ENCODE results near the gene SERAC1.

DNA sequence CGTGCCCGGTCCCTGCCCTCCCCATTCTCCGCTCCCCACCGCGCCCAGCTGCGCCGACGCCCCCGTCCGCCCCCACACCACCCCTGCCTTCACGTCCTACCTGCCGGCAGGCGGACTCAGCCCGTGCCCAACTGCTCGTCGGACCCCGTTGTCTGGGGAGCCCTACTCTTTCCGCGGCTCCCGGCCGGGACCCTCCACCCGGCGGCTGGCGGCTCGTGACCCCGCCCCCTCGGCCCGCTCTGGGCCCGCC lies at the start of gene SERAC1:
- TF ChIP-seq, protein P1, sequence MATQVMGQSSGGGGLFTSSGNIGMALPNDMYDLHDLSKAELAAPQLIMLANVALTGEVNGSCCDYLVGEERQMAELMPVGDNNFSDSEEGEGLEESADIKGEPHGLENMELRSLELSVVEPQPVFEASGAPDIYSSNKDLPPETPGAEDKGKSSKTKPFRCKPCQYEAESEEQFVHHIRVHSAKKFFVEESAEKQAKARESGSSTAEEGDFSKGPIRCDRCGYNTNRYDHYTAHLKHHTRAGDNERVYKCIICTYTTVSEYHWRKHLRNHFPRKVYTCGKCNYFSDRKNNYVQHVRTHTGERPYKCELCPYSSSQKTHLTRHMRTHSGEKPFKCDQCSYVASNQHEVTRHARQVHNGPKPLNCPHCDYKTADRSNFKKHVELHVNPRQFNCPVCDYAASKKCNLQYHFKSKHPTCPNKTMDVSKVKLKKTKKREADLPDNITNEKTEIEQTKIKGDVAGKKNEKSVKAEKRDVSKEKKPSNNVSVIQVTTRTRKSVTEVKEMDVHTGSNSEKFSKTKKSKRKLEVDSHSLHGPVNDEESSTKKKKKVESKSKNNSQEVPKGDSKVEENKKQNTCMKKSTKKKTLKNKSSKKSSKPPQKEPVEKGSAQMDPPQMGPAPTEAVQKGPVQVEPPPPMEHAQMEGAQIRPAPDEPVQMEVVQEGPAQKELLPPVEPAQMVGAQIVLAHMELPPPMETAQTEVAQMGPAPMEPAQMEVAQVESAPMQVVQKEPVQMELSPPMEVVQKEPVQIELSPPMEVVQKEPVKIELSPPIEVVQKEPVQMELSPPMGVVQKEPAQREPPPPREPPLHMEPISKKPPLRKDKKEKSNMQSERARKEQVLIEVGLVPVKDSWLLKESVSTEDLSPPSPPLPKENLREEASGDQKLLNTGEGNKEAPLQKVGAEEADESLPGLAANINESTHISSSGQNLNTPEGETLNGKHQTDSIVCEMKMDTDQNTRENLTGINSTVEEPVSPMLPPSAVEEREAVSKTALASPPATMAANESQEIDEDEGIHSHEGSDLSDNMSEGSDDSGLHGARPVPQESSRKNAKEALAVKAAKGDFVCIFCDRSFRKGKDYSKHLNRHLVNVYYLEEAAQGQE (IDR thresholded peaks at IDR 0.05; ENCODE audit: insufficient read depth in 1 of 2, low read depth in 2 of 2, low read length in 2 of 2) = no peak
- TF ChIP-seq FOXP2 (optimal IDR thresholded peaks at IDR 0.05; ENCODE audit: borderline replicate concordance, extremely low read depth, extremely low read length, insufficient read depth) (no peak), POLR2AphosphoS5 (IDR thresholded peaks at IDR 0.05; ENCODE audit: low read depth, low read length) (no peak), TAF1 (IDR thresholded peaks at IDR 0.05; ENCODE audit: borderline replicate concordance, insufficient read depth, low read length) (no peak), SIN3A (IDR thresholded peaks at IDR 0.05; ENCODE audit: borderline replicate concordance, insufficient read depth, low read length) (no peak)

All from PFSK-1 (cell line).